Thyroid gland (tissue), 4 donors: ENCODE measurements around the gene VWF.

Experiments used
- POLR2A ChIP-seq, 2 donors: fragments of 450-650 bp; IDR thresholded peaks; one replicate each; pipeline ENCODE4 v1.6.1; 2017; ENCODE audit warnings: antibody characterized with exemption in 2 of 2, mild to moderate bottlenecking in 2 of 2, moderate library complexity in 1 of 2
- TF ChIP-seq, protein P1 (sequence below), 6 experiments: fragments of 200-600 bp in 3 of 6; fragments of 450-650 bp in 3 of 6; sonication (generic) in 3 of 6; IDR thresholded peaks; one replicate each; pipeline ENCODE4 v1.5.1; 2016 to 2019; ENCODE audit warnings: antibody characterized with exemption in 6 of 6, mild to moderate bottlenecking in 2 of 6, inconsistent platforms in 1 of 6, moderate library complexity in 1 of 6

DNA sequence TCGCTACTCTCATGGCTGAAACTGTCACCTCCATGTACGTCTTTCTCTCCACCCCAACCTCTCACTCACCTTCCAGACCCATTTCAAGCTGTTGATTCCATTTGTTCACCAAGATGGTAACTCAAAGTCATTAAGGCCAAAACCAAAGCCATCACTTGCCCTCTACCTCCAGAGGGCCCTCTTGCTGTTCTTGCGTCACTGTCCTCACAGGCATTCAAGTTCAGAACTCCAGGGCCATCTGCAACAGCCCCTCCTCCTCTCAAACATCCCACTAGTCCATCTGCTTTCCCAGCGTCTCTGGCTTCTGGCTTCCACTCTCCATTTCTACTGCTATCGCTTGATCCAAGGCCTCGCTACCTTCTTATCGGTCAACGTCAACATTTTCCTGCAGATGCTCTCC is 74.5 kb downstream of the VWF start:
- TF ChIP-seq, protein P1, sequence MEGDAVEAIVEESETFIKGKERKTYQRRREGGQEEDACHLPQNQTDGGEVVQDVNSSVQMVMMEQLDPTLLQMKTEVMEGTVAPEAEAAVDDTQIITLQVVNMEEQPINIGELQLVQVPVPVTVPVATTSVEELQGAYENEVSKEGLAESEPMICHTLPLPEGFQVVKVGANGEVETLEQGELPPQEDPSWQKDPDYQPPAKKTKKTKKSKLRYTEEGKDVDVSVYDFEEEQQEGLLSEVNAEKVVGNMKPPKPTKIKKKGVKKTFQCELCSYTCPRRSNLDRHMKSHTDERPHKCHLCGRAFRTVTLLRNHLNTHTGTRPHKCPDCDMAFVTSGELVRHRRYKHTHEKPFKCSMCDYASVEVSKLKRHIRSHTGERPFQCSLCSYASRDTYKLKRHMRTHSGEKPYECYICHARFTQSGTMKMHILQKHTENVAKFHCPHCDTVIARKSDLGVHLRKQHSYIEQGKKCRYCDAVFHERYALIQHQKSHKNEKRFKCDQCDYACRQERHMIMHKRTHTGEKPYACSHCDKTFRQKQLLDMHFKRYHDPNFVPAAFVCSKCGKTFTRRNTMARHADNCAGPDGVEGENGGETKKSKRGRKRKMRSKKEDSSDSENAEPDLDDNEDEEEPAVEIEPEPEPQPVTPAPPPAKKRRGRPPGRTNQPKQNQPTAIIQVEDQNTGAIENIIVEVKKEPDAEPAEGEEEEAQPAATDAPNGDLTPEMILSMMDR (IDR thresholded peaks at IDR 0.05) = no peak
- TF ChIP-seq POLR2A (IDR thresholded peaks at IDR 0.05) = no peak
